HepG2 (cell line): ENCODE measurements around the gene RSAD1. TPM values are rescaled to one million over a fixed set of nuclear protein-coding genes. Genes with fewer than 3 reads are reported as not detected.

Experiments used
- ATF1 ChIP-seq: IDR thresholded peaks from 2 replicates; pipeline ENCODE4 v1.6.1; 2016; ENCODE audit warnings: mild to moderate bottlenecking, control low read depth
- ATF6 ChIP-seq: sonication (generic); formaldehyde crosslinking; conservative IDR thresholded peaks from 2 replicates; pipeline ENCODE4 v1.4.0; 2020; ENCODE audit warnings: missing genetic modification reagents
- ETV6 ChIP-seq: sonication (generic); formaldehyde crosslinking; conservative IDR thresholded peaks from 2 replicates; pipeline ENCODE4 v1.4.0; 2020; ENCODE audit warnings: missing genetic modification reagents
- FOXK2 ChIP-seq: fragments of 450-650 bp; IDR thresholded peaks from 2 replicates; pipeline ENCODE4 v1.6.1; 2016
- KLF11 ChIP-seq: IDR thresholded peaks from 2 replicates; pipeline ENCODE4 v1.6.1; 2016; ENCODE audit warnings: missing compliant biosample characterization
- LBX2 ChIP-seq: sonication (generic); formaldehyde crosslinking; IDR thresholded peaks from 2 replicates; pipeline ENCODE4 v1.5.0; 2020; ENCODE audit warnings: missing genetic modification reagents, mild to moderate bottlenecking, borderline replicate concordance
- MXD4 ChIP-seq: IDR thresholded peaks from 2 replicates; pipeline ENCODE4 v1.6.1; 2016; ENCODE audit warnings: mild to moderate bottlenecking, missing biosample characterization, missing genetic modification reagents
- PBX2 ChIP-seq: IDR thresholded peaks from 2 replicates; pipeline ENCODE4 v1.6.1; 2016; ENCODE audit warnings: control low read depth
- RBAK ChIP-seq: sonication (generic); formaldehyde crosslinking; IDR thresholded peaks from 2 replicates; pipeline ENCODE4 v1.5.1; 2020; ENCODE audit warnings: mild to moderate bottlenecking, missing genetic modification reagents
- REST ChIP-seq, 2 experiments: IDR thresholded peaks; 2 replicates each; pipeline ENCODE4 v1.6.1; 2011 to 2012; ENCODE audit warnings: low read length in 2 of 2, borderline replicate concordance in 1 of 2, low read depth in 1 of 2, mild to moderate bottlenecking in 1 of 2, moderate library complexity in 1 of 2
- SKIL ChIP-seq: sonication (generic); formaldehyde crosslinking; IDR thresholded peaks from 2 replicates; pipeline ENCODE4 v1.8.0; 2022; ENCODE audit warnings: missing genetic modification reagents, mild to moderate bottlenecking, moderate library complexity, borderline replicate concordance
- SMAD3 ChIP-seq: sonication (generic); formaldehyde crosslinking; IDR thresholded peaks from 2 replicates; pipeline ENCODE4 v1.4.0; 2020; ENCODE audit warnings: missing genetic modification reagents
- TCF7L2 ChIP-seq: IDR thresholded peaks from 2 replicates; pipeline ENCODE4 v1.6.1; 2011; ENCODE audit warnings: mild to moderate bottlenecking, low read depth, low read length, moderate library complexity
- THRA ChIP-seq: sonication (generic); formaldehyde crosslinking; IDR thresholded peaks from 2 replicates; pipeline ENCODE4 v1.4.0; 2020; ENCODE audit warnings: missing genetic modification reagents, borderline replicate concordance
- ZNF143 ChIP-seq: sonication (generic); formaldehyde crosslinking; IDR thresholded peaks from 2 replicates; pipeline ENCODE4 v1.4.0; 2020; ENCODE audit warnings: missing genetic modification reagents
- ZNF280D ChIP-seq: sonication (generic); formaldehyde crosslinking; IDR thresholded peaks from 2 replicates; pipeline ENCODE4 v1.5.1; 2020; ENCODE audit warnings: mild to moderate bottlenecking, missing genetic modification reagents
- polyA plus RNA-seq, 8 experiments: library from polyadenylated mRNA; depleted of rRNA in 3 of 8; stranded (reverse) in 7 of 8; unstranded in 1 of 8; fragments of >200 nt; fragmentation: Illumina TruSeq in 4 of 8; extraction: Trizol in 4 of 8; gene quantifications; 2 replicates each; pipeline versions ENCODE4 v1.2.1 to v1.2.3, GENCODE V29; 2011 to 2016; ENCODE audit warnings: low read depth in 4 of 8, missing spikeins in 1 of 8, mixed read lengths in 1 of 8; ENCODE audit not compliant: insufficient read depth in 1 of 8
- total RNA-seq, 5 experiments: library from RNA; depleted of rRNA; stranded (reverse); fragments of >200 nt; fragmentation: Illumina TruSeq; extraction: Trizol; gene quantifications; 2 replicates each; pipeline ENCODE4 v1.2.3, GENCODE V29; 2016; ENCODE audit warnings: low read depth in 1 of 5

The RSAD1 gene
- total and polyA plus RNA-seq, 2 of the 13 experiments (the other 11 are each of a cell fraction or from before 2014, with no cell fraction given), result 22.7 to 27.7 TPM

- TF ChIP-seq ZNF280D (CRISPR knock-in tag) (no peak), THRA (no peak), KLF11 (CRISPR knock-in tag) (no peak), ATF6 (CRISPR knock-in tag) (no peak), MXD4 (CRISPR knock-in tag) (no peak), LBX2 (CRISPR knock-in tag) (0 out of 2 replicates have a peak, but pooled peaks have one; percentile 44), SMAD3 (CRISPR knock-in tag) (no peak), PBX2 (CRISPR knock-in tag) (no peak), TCF7L2 (no peak), FOXK2 (no peak), ZNF143 (CRISPR knock-in tag) (no peak), REST (IDR thresholded peaks at IDR 0.05; ENCODE audit: borderline replicate concordance in 1 of 2, low read depth in 1 of 2, low read length in 2 of 2) (no peak), SKIL (CRISPR knock-in tag) (no peak), ETV6 (CRISPR knock-in tag) (no peak), ATF1 (CRISPR knock-in tag) (no peak), RBAK (CRISPR knock-in tag) (no peak)
Observed at GRCh38 chr17:50523208-50523607, 44.5 kb downstream of the RSAD1 start (continued).
